ENCODE measurements around the gene DYNC1I1.

The DYNC1I1 gene

DNA sequence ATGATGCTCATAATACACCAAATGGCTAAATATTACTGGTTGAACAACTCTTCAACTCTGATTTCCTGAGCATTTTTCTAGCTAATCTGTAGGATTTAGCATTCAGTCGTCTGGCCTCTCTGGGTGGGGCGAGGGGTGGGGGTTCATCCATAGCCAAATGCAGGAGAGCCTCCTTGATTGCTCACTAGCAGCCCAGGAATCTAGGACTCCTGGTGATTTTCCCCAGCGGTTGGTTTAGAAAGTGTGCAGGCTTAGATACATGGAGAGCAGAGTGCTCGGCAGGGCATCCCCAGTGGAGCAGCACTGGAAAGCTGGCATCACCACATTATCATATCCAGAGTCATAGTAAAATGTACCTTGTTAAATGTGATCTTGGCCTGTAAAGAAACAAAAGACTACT, 136.1 kb downstream of the DYNC1I1 start:
- TF ChIP-seq TAF1 (IDR thresholded peaks at IDR 0.05; ENCODE audit: borderline replicate concordance, insufficient read depth, low read length) (no peak), FOXP2 (optimal IDR thresholded peaks at IDR 0.05; ENCODE audit: borderline replicate concordance, extremely low read depth, extremely low read length, insufficient read depth) (no peak), SIN3A (IDR thresholded peaks at IDR 0.05; ENCODE audit: borderline replicate concordance, insufficient read depth, low read length) (no peak), POLR2AphosphoS5 (IDR thresholded peaks at IDR 0.05; ENCODE audit: low read depth, low read length) (no peak)
- TF ChIP-seq, protein P1, sequence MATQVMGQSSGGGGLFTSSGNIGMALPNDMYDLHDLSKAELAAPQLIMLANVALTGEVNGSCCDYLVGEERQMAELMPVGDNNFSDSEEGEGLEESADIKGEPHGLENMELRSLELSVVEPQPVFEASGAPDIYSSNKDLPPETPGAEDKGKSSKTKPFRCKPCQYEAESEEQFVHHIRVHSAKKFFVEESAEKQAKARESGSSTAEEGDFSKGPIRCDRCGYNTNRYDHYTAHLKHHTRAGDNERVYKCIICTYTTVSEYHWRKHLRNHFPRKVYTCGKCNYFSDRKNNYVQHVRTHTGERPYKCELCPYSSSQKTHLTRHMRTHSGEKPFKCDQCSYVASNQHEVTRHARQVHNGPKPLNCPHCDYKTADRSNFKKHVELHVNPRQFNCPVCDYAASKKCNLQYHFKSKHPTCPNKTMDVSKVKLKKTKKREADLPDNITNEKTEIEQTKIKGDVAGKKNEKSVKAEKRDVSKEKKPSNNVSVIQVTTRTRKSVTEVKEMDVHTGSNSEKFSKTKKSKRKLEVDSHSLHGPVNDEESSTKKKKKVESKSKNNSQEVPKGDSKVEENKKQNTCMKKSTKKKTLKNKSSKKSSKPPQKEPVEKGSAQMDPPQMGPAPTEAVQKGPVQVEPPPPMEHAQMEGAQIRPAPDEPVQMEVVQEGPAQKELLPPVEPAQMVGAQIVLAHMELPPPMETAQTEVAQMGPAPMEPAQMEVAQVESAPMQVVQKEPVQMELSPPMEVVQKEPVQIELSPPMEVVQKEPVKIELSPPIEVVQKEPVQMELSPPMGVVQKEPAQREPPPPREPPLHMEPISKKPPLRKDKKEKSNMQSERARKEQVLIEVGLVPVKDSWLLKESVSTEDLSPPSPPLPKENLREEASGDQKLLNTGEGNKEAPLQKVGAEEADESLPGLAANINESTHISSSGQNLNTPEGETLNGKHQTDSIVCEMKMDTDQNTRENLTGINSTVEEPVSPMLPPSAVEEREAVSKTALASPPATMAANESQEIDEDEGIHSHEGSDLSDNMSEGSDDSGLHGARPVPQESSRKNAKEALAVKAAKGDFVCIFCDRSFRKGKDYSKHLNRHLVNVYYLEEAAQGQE (IDR thresholded peaks at IDR 0.05; ENCODE audit: insufficient read depth in 1 of 2, low read depth in 2 of 2, low read length in 2 of 2), result no peak

DNA sequence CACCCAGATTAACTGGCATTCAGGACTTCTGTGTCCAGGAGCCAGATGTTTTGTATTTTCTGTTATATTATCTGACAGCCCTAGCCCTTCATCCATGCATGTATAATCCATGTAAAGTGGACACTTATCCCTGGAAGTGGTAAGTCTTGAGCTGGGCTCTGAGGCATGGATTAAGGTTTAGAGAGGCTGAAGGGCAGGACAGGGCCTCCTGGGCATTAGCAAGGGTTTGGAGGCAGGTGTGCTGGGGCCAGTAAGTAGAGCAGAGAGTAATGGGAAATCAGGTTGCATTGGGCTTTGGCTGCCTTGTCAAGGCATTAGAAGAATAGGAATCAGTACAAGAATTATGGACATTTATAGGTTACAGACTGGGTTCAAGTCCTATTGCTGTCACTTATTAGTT, 138.0 kb downstream of the DYNC1I1 start:
- no peak for TF ChIP-seq FOXP2 (optimal IDR thresholded peaks at IDR 0.05; ENCODE audit: borderline replicate concordance, extremely low read depth, extremely low read length, insufficient read depth)
- TF ChIP-seq, protein P1 (IDR thresholded peaks at IDR 0.05; ENCODE audit: insufficient read depth in 1 of 2, low read depth in 2 of 2, low read length in 2 of 2), result no peak
- no peak for TF ChIP-seq POLR2AphosphoS5 (IDR thresholded peaks at IDR 0.05; ENCODE audit: low read depth, low read length)
- no peak for TF ChIP-seq TAF1 (IDR thresholded peaks at IDR 0.05; ENCODE audit: borderline replicate concordance, insufficient read depth, low read length)
- no peak for TF ChIP-seq SIN3A (IDR thresholded peaks at IDR 0.05; ENCODE audit: borderline replicate concordance, insufficient read depth, low read length)

DNA sequence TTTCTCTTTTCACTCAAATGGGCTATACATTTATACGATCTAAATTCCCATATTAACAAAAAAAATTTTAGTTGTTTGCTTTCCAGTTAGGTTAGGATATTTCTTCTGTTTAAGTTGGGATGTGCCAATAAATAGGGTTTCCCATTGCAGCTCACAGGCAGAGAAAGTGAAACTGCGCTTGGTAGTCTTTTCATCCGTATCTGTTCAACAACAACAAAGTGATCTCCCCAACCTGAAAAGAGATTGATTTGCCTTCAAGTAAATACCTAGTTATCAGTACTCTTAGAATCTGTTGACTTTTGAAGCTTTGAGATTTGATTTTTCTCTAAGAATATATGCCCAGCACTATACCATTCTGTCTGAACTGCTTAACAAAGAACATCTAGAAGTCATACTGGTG, 143.4 kb downstream of the DYNC1I1 start:
- no peak for TF ChIP-seq POLR2AphosphoS5 (IDR thresholded peaks at IDR 0.05; ENCODE audit: low read depth, low read length)
- TF ChIP-seq, protein P1 (IDR thresholded peaks at IDR 0.05; ENCODE audit: insufficient read depth in 1 of 2, low read depth in 2 of 2, low read length in 2 of 2), result no peak

DNA sequence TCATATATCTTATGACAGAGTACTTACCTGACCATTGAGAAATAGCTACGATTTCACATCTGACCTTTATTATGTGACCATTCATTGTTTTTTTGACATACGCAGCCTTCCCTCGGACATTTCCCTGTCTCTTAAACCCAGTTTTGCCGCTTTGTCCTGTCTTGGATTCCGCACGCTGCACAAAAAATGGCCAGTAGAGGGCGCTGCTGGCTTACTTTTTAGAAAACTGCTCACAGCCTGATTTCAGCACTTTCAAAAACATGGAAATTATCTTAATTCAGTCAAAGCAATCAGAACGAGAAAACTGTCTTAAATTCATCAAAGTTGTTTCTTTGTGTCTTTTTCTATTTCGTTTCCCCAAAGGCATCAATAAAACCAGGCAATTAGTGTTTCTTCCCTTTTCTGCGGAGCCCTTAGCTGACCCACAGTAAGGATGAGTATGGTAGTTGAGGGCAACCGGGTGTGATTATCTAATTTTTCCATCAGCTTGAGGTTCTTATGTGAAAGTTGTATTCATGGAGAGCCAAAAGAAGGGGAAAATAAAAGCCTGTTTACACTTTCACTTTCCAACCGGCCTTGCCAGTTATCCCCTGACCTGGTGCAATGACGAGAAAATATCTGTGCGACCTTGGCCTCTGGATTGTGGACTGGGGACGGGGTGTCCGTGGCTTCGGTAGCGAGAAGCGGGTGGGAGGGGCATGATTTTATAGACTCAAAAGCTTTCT, 144.4 kb downstream of the DYNC1I1 start:
- TF ChIP-seq FOXP2 (optimal IDR thresholded peaks at IDR 0.05; ENCODE audit: borderline replicate concordance, extremely low read depth, extremely low read length, insufficient read depth) (no peak), POLR2AphosphoS5 (IDR thresholded peaks at IDR 0.05; ENCODE audit: low read depth, low read length) (no peak), SIN3A (IDR thresholded peaks at IDR 0.05; ENCODE audit: borderline replicate concordance, insufficient read depth, low read length) (no peak), TAF1 (IDR thresholded peaks at IDR 0.05; ENCODE audit: borderline replicate concordance, insufficient read depth, low read length) (no peak)
- TF ChIP-seq, protein P1 (IDR thresholded peaks at IDR 0.05; ENCODE audit: insufficient read depth in 1 of 2, low read depth in 2 of 2, low read length in 2 of 2), result no peak

DNA sequence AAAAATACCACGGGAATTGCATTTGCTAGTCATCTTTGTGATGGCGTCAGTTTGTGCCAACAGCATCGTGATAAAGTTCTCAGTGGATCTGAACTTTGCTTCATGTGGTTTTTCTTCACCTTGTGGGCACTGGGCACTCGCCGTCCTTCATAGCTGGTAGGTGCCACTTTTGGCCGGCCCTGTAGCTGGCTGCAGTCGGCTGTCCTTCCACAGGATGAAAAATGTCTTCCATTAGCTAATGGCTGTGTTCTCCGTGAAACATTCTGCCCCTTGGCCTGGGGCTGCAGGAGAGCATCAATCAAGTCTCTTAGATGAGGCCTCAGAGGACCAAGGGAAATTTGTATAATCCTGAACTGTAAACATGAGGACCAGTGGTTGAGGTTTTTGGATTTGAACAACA, 145.3 kb downstream of the DYNC1I1 start:
- no peak for TF ChIP-seq TAF1 (IDR thresholded peaks at IDR 0.05; ENCODE audit: borderline replicate concordance, insufficient read depth, low read length)
- TF ChIP-seq, protein P1 (IDR thresholded peaks at IDR 0.05; ENCODE audit: insufficient read depth in 1 of 2, low read depth in 2 of 2, low read length in 2 of 2), result no peak
- TF ChIP-seq SIN3A (IDR thresholded peaks at IDR 0.05; ENCODE audit: borderline replicate concordance, insufficient read depth, low read length), result no peak
- no peak for TF ChIP-seq FOXP2 (optimal IDR thresholded peaks at IDR 0.05; ENCODE audit: borderline replicate concordance, extremely low read depth, extremely low read length, insufficient read depth)
- TF ChIP-seq POLR2AphosphoS5 (IDR thresholded peaks at IDR 0.05; ENCODE audit: low read depth, low read length), result no peak
